Neural progenitor cell (in vitro differentiated cells): ENCODE data around the gene ACBD3.

Experiments
- CTCF ChIP-seq: fragments of 200-600 bp; sonication (generic); IDR thresholded peaks from 2 replicates; pipeline ENCODE4 v1.5.1; 2017; ENCODE audit warnings: antibody characterized with exemption, mild to moderate bottlenecking
- EZH2 ChIP-seq: fragments of 200-600 bp; sonication (generic); IDR thresholded peaks from 2 replicates; pipeline ENCODE4 v1.6.1; 2017; ENCODE audit warnings: antibody characterized with exemption, mild to moderate bottlenecking, moderate library complexity

- TF ChIP-seq CTCF = no peak
- no peak for TF ChIP-seq EZH2
Observed at GRCh38 chr1:226172589-226172988, 14.0 kb downstream of the ACBD3 start.
